GM10847 (cell line): ENCODE data around the gene SSH2.

Experiments
- POLR2A ChIP-seq: IDR thresholded peaks from 2 replicates; pipeline ENCODE4 v1.6.1; 2011; ENCODE audit not compliant: insufficient read length; ENCODE audit errors: extremely low read depth

The SSH2 gene

GRCh38 chr17:29905086-29905878, 24.7 kb downstream of the SSH2 start:
- TF ChIP-seq POLR2A: no peak

- TF ChIP-seq POLR2A: no peak
Observed at GRCh38 chr17:29903471-29903870, 26.6 kb downstream of the SSH2 start.

GRCh38 chr17:29892201-29892600, 37.8 kb downstream of the SSH2 start:
- no peak for TF ChIP-seq POLR2A

GRCh38 chr17:29891131-29891530, 38.9 kb downstream of the SSH2 start:
- TF ChIP-seq POLR2A: no peak

- no peak for TF ChIP-seq POLR2A
Observed at GRCh38 chr17:29885031-29885640, 44.9 kb downstream of the SSH2 start.

GRCh38 chr17:29883497-29883896, 46.5 kb downstream of the SSH2 start:
- no peak for TF ChIP-seq POLR2A

GRCh38 chr17:29881256-29881655, 48.8 kb downstream of the SSH2 start:
- no peak for TF ChIP-seq POLR2A

- no peak for TF ChIP-seq POLR2A
Observed at GRCh38 chr17:29880031-29880430, 50.0 kb downstream of the SSH2 start.

GRCh38 chr17:29874931-29875596, 55.0 kb downstream of the SSH2 start:
- no peak for TF ChIP-seq POLR2A

- no peak for TF ChIP-seq POLR2A
Observed at GRCh38 chr17:29873476-29873875, 56.6 kb downstream of the SSH2 start.

GRCh38 chr17:29870836-29871465, 59.1 kb downstream of the SSH2 start:
- no peak for TF ChIP-seq POLR2A

- TF ChIP-seq POLR2A: no peak
Observed at GRCh38 chr17:29867643-29868181, 62.3 kb downstream of the SSH2 start.

GRCh38 chr17:29866746-29867404, 63.2 kb downstream of the SSH2 start:
- TF ChIP-seq POLR2A: no peak

GRCh38 chr17:29864615-29865014, 65.4 kb downstream of the SSH2 start:
- TF ChIP-seq POLR2A: no peak

GRCh38 chr17:29862951-29863350, 67.1 kb downstream of the SSH2 start:
- TF ChIP-seq POLR2A: no peak
